Measurements from ENCODE around the gene IMPG2.

- TF ChIP-seq, protein P1, sequence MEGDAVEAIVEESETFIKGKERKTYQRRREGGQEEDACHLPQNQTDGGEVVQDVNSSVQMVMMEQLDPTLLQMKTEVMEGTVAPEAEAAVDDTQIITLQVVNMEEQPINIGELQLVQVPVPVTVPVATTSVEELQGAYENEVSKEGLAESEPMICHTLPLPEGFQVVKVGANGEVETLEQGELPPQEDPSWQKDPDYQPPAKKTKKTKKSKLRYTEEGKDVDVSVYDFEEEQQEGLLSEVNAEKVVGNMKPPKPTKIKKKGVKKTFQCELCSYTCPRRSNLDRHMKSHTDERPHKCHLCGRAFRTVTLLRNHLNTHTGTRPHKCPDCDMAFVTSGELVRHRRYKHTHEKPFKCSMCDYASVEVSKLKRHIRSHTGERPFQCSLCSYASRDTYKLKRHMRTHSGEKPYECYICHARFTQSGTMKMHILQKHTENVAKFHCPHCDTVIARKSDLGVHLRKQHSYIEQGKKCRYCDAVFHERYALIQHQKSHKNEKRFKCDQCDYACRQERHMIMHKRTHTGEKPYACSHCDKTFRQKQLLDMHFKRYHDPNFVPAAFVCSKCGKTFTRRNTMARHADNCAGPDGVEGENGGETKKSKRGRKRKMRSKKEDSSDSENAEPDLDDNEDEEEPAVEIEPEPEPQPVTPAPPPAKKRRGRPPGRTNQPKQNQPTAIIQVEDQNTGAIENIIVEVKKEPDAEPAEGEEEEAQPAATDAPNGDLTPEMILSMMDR (IDR thresholded peaks at IDR 0.05), result no peak
- no peak for TF ChIP-seq POLR2A (IDR thresholded peaks at IDR 0.05)
Observed at GRCh38 chr3:101310978-101311375, 9.4 kb downstream of the IMPG2 start.

Measured in uterus (tissue), 2 donors.